Cortex of kidney (tissue), 1 donor: Measurements from ENCODE around the gene CCSER1.
"Not testable (repeated sequence)": the region's sequence is repeated elsewhere in the genome, so short reads cannot be mapped to it uniquely, and the experiment has no call there.

Source experiments
- DNase-seq: peaks from one replicate; lab custom pipeline; 2025; lab: John Stamatoyannopoulos, UW

Gene CCSER1

DNA sequence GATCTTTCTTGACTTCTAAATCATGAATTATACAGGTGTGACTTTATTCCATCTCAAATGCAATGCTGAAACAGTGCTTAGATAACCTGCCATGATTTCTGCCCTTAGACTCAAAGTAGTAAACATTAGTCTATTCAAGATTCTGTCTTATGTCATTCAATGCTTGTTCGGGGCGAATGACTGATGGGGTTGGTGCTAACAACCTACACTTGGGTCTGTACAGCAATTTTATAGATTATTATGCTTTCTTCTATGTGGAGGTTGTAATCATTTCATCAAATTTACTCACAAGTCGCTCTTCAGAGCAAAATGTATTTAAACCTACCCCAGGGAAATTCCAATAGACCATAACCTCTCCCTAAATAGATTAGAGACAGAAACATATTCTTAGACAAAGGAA is 1155.0 kb downstream of the CCSER1 start:
- no peak for DNase-seq

DNA sequence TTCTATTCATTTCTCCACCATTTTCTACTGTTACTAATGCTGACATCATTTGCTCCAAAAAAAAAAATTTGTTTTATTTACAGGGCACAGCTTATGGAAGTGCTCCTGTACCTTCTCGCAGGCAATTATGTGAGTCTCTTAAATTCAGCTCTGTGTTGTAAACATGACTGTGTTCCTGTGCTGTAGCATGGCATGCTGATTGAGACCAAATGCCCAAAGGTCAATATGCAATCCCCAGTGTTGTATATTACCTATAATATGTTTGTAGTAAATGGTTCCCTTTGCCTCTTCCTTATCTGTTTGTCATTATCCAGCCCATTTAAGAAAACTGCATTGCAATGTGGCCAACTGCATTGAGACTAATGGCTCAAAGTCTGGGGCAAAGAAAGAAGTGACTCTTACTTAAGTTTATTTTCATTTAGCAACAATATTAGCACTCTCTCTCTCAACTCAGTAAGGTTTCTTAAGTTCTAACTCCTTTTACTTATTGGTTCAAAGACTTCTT is 1156.6 kb downstream of the CCSER1 start:
- DNase-seq, result no peak

DNA sequence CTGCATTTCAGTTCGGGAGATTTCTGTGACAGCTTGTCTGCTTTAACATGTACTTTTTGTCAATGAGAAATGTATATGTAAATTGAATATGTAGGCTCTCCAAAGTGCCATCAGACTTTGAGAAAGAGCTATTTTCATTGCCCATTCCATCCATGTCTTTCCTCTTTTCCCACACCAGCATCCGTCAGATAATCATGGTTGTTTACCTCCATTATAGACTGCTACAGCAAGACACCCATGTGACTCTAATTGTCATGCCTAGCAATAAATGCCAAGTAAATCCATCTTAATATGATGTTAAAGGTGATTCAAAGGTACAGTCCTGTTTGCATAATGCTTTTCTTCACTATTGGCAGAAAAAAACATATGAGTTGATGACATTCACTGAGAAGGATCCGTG is 1157.3 kb downstream of the CCSER1 start:
- DNase-seq, result no peak

DNA sequence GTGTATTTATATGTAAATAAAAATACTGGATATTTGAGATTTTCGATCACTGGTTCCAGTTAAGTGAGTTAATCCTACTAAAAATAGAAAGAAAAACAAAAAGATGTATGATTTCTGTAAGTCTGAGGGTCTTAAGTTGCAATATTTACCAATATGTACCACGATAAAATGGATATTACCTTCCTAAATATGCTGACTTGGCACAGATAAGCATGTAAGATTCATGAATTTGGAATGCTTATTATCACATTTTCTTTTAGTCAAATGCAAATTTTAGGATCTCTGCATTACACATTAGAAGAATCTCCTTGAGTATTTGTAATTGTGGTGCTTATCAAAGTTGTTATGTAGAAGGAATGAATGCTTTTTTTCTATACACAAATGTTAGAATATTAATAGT is 1158.3 kb downstream of the CCSER1 start:
- no peak for DNase-seq

DNA sequence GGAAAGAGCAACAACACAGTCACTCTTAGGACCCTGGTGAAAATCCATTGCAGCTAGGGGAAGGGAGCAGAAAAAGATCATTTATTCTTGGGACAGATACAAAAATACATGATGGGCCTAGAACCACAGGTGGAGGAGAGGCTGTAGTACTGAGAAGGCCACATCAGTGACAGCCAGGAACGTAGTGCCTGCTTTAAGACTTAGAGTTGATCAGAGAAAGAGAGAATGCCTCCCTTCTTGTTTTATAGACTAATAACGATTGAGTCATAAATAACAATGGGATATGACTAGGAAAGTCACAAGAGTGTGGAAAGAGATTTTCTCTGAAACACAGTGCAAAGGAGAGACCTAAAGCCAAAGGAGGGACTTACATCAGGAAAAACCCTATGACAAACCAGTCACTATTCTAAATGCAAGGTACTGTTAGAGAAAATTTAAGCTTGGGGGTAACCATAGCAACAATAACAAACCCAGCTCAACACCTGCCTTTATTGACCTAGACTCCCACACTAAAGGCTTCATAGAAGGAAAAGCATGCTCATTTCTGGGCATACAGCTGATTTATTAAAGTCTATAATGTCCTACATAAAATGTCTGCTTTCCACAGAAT is 1161.6 kb downstream of the CCSER1 start:
- DNase-seq, result no peak

DNA sequence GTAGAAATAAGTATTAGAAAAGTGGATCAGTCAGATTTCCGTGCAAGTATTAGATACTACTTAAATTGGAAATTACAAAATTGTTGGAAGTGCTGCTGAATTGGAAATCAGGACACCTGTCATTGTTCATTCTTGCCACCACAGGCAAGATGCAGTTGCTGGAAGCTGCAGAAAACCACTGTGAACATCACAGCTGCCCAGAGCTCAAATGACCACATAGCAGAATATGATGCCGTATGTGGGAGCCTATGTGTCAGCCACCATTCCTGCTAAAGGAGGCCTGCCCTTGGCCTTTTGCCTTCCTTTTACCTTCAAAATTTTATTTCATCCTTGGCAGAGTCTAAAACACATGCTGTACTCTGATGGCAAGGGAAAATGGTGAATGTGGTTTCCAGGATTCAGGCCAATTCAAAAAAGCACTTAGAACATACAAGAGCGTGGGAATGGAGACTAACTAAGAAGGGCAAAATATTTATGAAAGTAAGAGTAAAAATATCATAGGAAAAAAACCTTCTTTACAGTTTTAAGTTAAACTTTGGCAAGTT is 1171.0 kb downstream of the CCSER1 start:
- no peak for DNase-seq

DNA sequence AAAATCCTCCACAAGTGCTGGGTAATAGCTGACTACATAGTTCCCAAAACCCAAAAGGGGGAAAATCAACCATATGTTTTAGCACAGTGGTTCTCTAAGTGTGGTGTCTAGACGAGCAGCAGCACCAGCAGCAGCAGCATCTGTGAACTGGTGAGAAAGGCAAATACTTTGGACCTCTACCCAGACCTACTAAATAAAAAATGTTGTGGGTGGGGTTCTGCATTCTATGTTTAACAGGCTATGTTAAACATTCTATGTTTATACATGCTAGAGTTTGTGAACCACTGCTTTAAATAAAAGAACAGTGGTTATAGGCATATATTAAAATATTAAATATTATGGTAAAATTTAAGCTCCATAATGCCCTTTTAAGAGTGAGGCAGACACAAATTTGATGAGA is 1171.6 kb downstream of the CCSER1 start:
- DNase-seq, result no peak

DNA sequence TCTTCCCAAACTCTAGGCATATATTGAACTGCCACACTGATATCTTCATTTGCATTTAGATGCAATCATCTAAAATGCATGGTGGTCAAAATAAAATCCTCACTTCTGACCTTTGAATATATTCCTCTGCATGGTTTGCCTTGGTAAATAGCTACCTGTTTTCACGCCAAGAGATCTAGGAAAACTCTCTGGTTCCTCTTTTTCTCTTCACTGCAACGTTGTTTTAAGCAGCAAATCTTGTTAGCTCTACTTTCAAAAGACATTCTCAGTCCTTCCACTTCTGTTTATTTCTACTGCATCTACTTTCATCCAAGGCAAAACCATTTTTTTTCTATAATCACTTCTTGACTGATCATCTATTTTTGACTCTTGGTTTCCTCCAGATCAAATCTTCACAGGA is 1174.9 kb downstream of the CCSER1 start:
- no peak for DNase-seq

DNA sequence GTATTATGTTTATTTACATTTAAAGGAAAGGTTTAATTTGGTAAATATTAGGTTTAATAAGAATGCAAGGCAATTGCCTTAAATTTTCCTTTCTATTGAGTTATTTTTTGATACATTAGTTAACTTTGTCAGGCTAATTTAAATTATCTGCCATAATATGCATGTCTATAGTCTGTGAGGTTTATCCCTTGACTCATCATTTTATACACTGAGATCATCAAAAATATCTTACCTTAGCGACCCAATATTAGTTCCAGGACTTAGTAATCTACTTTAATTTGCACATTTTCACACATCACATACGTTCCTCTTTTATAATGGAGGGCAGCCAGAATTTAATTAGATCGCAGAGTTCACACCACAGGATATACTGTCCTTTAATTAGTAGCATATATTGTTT is 1177.1 kb downstream of the CCSER1 start:
- DNase-seq, result no peak

DNA sequence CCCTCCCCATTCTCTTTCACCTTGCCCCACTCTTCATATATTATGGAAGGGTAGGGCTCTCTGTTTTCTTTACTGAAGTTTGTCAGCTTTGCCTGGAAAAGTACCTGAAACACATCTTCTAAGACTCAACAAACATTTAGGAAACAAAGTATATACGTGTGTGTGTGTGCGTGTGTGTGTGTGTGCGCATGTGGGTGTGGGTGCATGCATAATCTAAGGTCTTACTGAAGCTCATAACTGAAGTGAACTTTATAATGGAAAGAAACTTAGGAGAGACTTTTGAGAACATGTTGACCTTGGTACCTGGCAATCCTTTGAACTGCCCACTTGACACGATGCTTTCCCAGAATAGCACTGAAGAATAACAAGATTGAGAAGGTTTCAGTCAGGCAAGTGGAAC is 1190.2 kb downstream of the CCSER1 start:
- DNase-seq, result no peak

DNA sequence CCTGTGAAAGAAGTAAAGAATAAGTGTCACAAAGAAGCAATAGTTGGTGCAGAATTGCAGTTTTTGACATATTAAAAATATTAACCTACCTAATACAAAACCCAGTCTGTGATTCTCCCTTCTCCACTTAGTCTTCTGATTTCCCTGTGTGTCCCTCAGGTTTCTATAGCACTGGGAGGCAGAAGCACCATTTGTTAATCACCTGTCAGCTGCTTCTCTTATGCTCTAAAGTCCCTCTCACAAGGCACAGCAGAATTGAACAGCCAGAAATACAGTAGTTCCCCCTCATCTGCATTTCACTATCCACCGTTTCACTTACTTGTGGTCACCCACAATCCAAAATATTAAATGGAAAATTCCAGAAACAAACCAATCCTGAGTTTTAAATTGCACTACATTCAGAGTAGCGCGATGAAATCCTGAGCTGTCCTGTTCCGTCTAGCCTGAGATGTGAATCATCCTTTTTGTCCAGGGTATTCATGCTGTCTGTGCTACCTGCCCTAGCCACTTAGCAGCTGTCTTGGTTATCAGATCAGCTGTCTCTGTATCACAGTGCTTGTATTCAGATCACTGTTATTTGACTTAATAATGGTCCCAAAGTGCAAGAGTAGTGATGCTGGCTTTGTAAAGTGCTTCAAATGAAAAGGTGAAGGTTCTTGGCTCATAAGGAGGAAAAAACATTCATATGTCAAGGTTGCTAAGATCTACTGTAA is 1192.5 kb downstream of the CCSER1 start:
- DNase-seq, result no peak

DNA sequence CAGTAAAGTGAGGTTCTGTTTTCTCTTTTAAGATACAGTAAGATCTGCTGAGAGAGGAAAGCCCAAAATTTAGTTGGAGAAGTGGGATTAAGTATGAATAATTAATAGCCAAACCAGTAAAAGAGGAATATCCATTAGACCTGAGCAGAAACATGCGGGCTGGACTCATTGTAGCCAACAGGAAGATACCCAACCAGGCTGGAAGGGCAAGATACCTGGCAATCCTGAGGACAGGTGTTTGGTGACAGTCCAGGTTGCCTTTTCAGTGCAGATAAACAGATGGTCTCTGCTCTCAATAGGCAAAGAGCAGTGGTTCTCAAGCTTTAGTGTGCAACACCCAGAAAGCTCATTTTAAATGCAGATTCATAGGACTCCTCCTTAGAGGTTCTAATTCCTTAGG is 1195.8 kb downstream of the CCSER1 start:
- no peak for DNase-seq

DNA sequence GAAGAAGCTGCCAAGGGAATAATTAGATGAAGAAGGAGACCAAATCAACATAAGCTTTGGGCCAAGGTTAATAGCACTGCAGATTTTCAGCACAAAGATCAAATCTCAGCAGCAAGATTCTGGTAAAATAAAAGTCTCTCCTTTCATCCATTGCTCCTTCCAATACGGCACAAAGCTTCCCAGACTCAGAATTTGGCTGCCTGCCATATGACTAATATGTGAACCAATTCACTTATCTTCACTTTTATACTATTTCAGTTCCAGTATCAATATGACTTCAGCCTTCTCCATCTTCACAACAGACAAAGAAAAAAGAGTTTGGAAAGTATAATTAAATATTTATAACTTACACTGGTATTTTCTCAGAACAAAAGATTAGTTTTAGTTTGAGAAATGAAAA is 1198.3 kb downstream of the CCSER1 start:
- DNase-seq, result no peak

DNA sequence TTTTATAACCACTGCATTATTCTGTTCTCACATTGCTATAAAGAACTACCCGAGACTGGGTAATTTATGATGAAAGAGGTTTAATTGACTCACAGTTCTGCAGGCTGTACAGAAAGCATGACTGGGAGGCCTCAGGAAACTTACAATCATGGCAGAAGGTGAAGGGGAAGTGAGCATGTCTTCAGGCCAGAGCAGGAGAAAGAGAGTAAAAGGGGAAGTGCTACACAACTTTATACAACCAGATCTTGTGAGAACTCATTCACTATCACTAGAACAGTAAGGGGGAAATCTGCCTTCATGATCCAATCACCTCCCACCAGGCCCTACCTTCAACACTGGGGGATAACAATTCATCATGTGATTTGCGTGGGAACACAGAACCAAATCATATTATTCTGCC is 1199.0 kb downstream of the CCSER1 start:
- not testable (repeated sequence) for DNase-seq

DNA sequence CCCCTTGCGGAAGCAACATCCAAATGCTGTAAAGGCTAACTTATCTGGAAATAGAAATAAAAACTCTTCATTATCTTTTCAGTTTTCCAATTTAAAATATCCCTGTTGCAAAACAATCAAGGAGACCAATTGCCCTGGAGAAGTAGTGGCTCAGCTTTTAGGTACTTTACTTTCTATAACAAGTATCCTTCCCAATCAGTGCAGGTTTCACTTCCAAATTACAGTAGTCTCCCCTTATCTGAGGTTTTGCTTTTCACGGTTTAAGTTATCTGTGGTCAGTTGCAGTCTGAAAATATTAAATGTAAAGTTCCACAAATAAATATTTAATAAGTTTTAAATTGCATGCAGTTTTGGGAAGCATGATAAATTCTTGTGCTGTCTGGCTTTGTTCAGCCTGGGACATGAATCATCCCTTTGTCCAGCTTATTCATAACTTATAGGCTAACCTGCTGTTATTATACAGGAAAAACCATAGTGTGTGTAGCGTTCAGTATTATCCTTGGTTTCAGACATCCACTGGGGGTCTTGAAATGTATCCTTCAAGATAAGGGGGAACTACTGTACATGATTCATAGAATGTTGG is 1203.5 kb downstream of the CCSER1 start:
- no peak for DNase-seq

DNA sequence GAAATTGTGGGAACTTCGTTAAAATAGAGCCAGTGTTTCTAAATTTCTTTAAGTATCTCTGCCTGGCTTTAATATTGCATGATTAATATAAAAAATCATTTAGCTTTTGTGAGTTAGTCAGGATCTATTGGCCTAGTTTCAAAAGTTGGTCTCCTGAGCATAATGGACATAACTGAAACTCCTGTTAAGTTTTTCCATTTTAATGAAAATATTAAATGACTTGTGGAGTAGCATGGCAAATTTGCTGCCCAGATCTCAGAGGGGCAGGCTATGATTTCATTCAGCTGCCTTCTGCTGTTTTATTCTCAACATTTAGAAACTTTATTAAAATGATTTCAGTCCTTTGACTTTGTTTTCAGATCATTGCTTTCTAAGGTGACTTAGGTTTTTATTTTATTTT is 1213.6 kb downstream of the CCSER1 start:
- no peak for DNase-seq

DNA sequence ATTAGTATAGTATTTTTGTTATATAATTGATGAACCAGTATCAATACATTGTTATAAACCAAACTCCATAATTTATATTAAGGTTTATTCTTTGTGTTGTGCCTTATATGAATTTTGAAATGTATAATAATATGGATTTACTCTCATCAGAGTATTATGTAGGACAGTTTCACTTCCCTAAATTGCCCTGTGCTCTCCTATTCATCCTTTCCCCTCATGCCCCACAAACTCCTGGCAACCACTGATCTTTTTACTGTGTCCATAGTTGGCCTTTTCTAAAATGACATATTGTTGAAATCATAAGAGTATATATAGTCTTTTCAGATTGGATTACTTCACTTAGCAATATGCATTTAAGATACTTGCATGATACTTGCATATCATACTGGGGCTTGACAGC is 1218.4 kb downstream of the CCSER1 start:
- no peak for DNase-seq

DNA sequence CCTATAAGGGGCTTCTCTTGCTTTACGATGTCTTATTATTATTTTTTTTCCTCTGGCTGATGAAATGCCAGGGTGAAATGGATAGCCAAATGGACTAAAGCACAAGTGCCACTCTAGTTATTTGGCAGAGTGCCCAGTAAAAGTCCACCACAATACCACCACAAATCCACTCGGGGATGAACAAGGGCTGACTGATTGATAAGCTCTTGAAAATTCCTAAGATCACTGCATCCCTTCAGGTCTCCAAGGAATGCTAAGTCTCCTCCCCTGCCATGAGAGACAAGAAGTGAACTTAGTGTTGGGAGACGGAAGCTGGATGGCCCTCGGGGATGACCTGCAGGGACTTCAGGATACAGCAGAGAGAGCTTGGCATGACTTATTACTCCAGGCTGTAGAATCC is 1229.3 kb downstream of the CCSER1 start:
- DNase-seq, result not testable (repeated sequence)

DNA sequence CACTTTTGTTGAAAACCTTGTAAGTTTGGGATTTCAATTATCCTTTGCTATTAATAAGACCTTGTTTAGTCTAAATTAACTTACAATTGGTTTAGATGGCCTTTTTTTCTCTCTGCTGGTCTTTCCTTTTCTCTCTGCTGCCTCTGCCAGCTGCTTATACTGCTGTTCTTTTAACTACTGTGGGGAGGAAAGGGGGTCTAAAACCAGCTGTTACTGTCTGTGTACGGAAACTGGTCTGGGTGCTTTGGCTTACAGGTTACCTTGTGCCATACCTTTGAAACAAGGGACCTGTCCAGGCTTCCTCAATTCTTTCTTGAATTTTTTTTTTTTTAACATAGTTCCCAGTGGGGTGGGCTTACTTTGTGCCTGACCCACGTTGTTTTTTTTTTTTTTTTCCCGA is 1230.8 kb downstream of the CCSER1 start:
- not testable (repeated sequence) for DNase-seq

DNA sequence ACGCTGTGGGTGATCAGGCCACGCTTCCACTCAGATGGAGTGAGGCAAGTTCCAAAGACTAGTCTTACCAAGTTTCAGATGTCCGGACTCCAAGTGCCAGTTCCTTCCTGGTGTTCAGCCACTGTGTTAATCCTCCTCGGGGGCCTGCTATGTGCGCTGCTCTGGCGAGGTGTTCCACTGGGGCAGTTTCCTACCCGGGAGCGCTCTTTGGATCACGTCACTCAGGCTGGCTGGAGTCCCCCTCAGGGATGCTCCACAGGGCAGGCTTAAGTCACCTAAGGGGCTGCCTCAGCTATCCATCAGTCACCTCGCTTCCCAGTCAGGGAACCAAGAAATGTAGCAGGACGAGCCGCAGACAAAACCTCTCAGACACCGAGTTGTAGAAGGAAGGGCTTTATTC is 1231.4 kb downstream of the CCSER1 start:
- not testable (repeated sequence) for DNase-seq

DNA sequence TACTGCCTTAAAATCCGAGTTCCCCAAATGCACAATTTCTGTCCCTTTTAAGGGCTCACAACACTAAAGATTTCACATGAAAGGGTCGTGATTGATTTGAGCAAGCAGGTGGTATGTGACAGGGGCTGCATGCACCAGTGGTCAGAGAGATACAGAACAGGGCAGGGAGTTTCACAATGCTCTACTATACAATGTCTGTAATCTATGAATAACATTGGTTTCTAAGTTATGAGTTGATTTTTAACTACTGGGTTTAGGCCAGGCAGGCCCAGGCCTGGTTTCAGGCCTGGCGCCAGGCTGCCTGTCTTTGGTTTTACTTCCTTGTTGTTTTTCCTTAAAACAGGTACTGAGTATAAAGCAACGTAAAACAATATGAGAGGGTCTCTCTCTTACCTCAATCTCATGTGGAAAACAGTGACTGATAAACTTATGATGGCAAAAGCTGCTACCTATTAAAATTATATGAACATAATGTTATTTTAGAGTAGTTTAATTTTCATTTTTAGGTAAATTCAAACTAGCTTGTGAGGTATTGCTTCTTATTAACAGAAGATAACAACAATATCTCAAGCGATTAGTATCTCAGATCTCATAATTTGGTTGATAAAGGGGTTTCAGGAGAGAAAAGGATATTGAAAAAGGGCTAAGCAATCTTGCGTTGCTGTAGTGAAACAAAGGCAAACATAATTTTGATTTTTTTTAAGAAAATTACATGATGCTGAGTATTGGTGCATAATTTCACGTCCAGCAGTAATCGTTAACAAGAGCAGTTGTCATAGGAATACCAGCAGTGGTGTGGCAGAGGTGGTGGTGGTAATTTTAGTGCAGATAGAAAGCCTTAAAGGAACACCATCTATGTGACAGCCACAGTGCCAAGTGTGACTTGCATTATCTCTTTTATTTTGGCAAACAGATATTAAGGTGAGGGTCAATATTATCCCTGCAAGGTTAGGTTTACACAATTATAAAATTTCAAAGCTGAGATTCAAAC is 1232.1 kb downstream of the CCSER1 start:
- no peak for DNase-seq

DNA sequence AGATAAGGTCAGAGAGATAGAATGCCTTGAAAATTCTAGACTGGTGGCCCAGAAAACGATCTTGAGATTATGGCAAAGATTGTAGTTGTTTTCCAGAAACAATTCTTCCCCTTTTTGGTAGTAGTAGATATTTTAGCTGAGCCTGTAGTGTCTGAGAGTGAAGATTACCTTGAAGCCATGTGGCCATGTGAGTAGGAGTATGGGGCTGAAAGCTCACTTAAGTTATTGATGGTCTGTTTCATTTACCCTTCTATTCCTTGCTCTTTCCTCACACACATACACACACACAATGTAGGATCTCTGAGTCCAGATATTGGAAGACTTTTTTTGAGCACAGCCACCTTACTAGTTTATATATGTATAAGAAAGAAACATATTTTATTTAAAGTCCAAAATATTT is 1234.9 kb downstream of the CCSER1 start:
- DNase-seq, result no peak
